T-helper 17 cell (primary cell): Measurements from ENCODE around the gene PWWP2B. TPM values are rescaled to one million over a fixed set of nuclear protein-coding genes. Genes with fewer than 3 reads are reported as not detected.

Experiments used
- ATAC-seq: fragments of 150-1000 bp; cut with Tn5 transposase; 2 replicates; pipeline ENCODE4 v1.10.0; 2021; ENCODE audit warnings: mild to moderate bottlenecking, moderate library complexity
- DNase-seq, 3 donors: peaks; one replicate each; pipeline versions ENCODE4 v3.0.0 to v3.0.0-alpha.2; 2020 to 2021
- H3K9me3 ChIP-seq: one replicate; pipeline ENCODE4 v1.7.0; 2013; ENCODE audit warnings: low read length, mild to moderate bottlenecking; ENCODE audit not compliant: control insufficient read depth, poor library complexity, severe bottlenecking
- H3K27ac Mint-ChIP-seq: one replicate; pipeline ENCODE4 v1.8.0; 2022; ENCODE audit warnings: mild to moderate bottlenecking, moderate library complexity, mixed read lengths
- H3K27me3 Mint-ChIP-seq: one replicate; pipeline ENCODE4 v1.8.0; 2022; ENCODE audit warnings: mixed read lengths
- H3K36me3 Mint-ChIP-seq: one replicate; pipeline ENCODE4 v1.8.0; 2022; ENCODE audit warnings: low read depth, mixed read lengths
- H3K4me1 Mint-ChIP-seq: one replicate; pipeline ENCODE4 v1.8.0; 2022; ENCODE audit warnings: mild to moderate bottlenecking, mixed read lengths
- H3K4me3 Mint-ChIP-seq: one replicate; pipeline ENCODE4 v1.8.0; 2022; ENCODE audit warnings: mild to moderate bottlenecking, moderate library complexity, mixed read lengths
- total RNA-seq, 4 donors: library from RNA in 2 of 4; stranded (reverse) in 2 of 4; gene quantifications; one replicate each; pipeline ENCODE4 v1.2.3 and lab custom pipeline; 2022 to 2026

Gene PWWP2B
- total RNA-seq, 2 donors from 2014 or later = 15.7 to 16.7 TPM

DNA sequence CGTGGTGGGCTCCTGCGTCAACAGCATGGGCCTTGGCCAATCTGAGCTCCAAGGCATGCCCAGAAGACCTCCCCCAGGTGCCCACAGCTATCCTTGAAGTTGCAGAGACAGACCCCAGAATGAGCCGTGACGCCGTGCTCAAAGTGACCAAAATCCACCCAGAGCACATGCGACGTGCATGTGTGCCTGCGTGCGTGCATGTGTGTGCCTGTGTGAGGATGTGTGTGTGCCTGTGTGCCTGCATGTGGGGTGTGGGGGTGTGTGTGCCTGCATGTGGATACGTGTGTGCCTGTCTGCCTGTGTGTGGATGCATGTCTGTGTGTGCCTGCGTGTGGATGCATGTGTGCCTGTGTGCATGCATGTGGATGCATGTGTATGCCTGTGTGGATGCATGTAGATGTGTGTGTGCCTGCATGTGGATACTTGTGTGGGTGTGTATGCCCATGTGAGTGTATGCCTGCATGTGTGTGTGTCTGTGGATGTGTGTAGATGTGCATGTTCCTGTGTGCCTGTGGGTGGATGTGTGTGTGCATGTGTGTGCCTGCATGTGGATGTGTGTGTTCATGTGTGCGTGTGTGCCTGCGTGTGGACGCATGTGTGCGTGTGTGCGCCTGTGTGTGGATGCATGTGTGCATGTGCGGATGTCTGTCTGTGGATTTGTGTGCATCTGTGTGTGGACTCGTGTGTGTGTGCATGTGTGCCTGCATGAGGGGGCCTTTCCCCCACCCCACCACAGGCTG, 42.6 kb downstream of the PWWP2B start:
- peak overlapping the region; percentile 54 for H3K27ac Mint-ChIP-seq
- H3K4me3 Mint-ChIP-seq = no peak overlapping the region
- peaks cover 8% of the 10 kb centered on the region for H3K4me1 Mint-ChIP-seq
- no peaks in the 10 kb centered on the region for H3K36me3 Mint-ChIP-seq
- no peak for DNase-seq
- ATAC-seq = no peak
- H3K27me3 Mint-ChIP-seq = no peaks in the 10 kb centered on the region
- H3K9me3 ChIP-seq = no peaks in the 10 kb centered on the region

- no peaks in the 10 kb centered on the region for H3K27me3 Mint-ChIP-seq
- H3K36me3 Mint-ChIP-seq = no peaks in the 10 kb centered on the region
- no peak overlapping the region for H3K4me3 Mint-ChIP-seq
- ATAC-seq = no peak
- no peak for DNase-seq
- peaks cover 14% of the 10 kb centered on the region for H3K4me1 Mint-ChIP-seq
- H3K27ac Mint-ChIP-seq = peak overlapping the region; percentile 21
- H3K9me3 ChIP-seq = no peaks in the 10 kb centered on the region
Observed at GRCh38 chr10:132440791-132441565, 44.0 kb downstream of the PWWP2B start.

DNA sequence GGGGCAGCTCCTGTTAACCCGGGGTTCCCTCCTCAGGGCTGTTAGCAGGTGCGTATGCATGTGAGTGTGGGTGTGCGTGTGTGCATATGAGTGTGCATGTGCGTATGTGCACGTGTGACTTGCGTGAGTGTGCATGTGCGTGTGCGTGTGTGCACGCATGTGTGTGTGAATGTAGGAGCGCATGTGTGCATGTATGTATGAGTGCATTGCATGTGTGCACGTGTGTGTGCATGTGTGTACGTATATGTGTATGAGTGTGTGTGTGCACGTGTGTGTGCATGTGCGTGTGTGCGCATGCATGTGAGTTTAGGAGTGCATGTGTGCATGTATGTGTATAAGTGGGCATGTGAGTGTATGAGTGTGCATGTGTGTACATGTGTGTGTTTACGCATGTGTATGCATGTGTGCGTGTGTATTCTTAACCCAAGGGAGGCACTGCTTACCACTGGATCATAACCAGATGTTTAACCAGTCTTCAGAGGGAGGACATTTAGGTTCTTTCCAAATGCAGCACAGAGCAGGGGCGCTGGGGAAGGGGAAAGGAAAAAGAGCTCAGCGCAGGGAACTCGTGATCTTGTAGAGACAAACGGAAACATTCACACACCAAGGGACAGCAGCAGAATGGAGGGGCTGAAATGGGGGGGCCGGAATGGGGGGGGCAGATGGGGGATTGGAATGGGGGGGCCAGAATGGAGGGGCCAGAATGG, 45.0 kb downstream of the PWWP2B start:
- no peaks in the 10 kb centered on the region for H3K9me3 ChIP-seq
- no peak for DNase-seq
- no peaks in the 10 kb centered on the region for H3K27me3 Mint-ChIP-seq
- no peak for ATAC-seq
- H3K4me3 Mint-ChIP-seq = peak overlapping the region; percentile 1
- peak overlapping the region; percentile 21 for H3K27ac Mint-ChIP-seq
- peaks cover 22% of the 10 kb centered on the region for H3K4me1 Mint-ChIP-seq
- H3K36me3 Mint-ChIP-seq = no peaks in the 10 kb centered on the region

GRCh38 chr10:132442636-132443035, 45.6 kb downstream of the PWWP2B start:
- no peak for DNase-seq
- no peak for ATAC-seq
- no peak overlapping the region for H3K4me3 Mint-ChIP-seq
- no peaks in the 10 kb centered on the region for H3K9me3 ChIP-seq
- no peak overlapping the region for H3K27ac Mint-ChIP-seq
- no peaks in the 10 kb centered on the region for H3K36me3 Mint-ChIP-seq
- no peaks in the 10 kb centered on the region for H3K27me3 Mint-ChIP-seq
- peaks cover 25% of the 10 kb centered on the region for H3K4me1 Mint-ChIP-seq

DNA sequence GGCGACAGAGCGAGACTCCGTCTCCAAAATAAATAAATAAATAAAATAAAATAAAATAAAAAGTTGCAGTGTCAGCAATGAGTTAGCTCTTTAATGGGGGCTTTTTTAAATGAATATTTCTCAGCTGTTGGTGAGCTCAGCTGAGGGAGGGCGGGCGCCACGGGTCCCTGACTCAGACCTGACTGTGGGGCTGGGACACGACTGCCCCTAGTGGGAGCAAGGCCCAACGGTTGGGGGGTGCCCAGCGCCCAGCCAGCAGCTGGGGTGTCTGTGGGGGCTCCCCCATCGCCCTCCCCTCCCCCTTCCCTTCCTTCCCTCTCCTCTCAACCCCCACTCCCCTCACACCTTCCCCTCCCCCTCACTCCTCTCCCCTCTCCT, 46.6 kb downstream of the PWWP2B start:
- H3K4me1 Mint-ChIP-seq = peaks cover 28% of the 10 kb centered on the region
- no peak overlapping the region for H3K27ac Mint-ChIP-seq
- H3K4me3 Mint-ChIP-seq = peak overlapping the region; percentile 59

DNA sequence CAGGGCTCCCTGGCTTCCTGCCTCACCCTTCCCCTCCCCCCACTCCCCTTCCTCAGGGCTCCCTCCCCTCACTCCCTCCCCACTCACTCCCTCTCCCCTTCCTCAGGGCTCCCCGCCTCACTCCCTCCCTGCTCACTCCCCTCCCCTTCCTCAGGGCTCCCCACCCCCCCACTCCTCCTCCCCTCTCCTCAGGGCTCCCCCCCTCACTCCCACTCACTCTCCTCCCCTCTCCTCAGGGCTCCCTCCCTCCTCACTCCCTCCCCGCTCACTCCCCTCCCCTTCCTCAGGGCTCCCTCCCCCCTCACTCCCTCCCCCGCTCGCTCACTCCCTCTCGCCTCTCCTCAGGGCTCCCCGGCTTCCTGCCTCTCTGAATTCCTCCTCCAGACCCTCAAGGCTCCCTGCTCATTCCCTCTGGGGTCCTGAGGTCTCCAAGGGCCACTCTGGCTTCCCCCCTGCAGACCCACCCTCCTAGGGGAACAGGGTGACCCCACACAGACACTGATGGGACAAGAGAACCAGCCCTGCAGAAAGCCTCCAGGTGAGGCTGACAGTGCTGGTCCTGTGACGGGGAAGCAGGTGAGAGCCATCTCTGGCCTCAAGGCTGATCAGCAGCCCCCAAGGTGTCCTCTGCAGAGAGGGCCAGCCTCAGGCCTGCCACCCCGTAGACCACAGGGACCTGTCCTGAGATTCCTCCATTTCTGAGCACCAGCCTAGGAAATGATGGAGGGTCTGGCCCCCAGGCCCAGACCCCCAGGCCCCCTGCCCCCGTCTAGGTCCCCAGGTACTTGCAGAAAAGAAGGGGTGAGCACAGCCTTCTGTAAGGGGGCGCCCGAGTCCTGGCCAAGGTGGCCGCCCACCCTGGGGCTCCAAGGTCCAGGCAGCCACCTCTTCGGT, 47.2 kb downstream of the PWWP2B start:
- H3K9me3 ChIP-seq = no peaks in the 10 kb centered on the region
- Mint-ChIP-seq H3K27ac (peak overlapping the region; percentile 97), H3K4me1 (peaks cover 28% of the 10 kb centered on the region), H3K36me3 (no peaks in the 10 kb centered on the region), H3K27me3 (no peaks in the 10 kb centered on the region), H3K4me3 (peak overlapping the region; percentile 59)
- no peak for ATAC-seq
- DNase-seq = no peak

More for the DNA sequence above, 46.6 kb downstream of the PWWP2B start:
- H3K27me3 Mint-ChIP-seq = no peaks in the 10 kb centered on the region
- DNase-seq (peak; percentile 52 to 60 (median 59)), ATAC-seq (peak; percentile 41)
- H3K9me3 ChIP-seq = no peaks in the 10 kb centered on the region
- H3K36me3 Mint-ChIP-seq = no peaks in the 10 kb centered on the region

DNA sequence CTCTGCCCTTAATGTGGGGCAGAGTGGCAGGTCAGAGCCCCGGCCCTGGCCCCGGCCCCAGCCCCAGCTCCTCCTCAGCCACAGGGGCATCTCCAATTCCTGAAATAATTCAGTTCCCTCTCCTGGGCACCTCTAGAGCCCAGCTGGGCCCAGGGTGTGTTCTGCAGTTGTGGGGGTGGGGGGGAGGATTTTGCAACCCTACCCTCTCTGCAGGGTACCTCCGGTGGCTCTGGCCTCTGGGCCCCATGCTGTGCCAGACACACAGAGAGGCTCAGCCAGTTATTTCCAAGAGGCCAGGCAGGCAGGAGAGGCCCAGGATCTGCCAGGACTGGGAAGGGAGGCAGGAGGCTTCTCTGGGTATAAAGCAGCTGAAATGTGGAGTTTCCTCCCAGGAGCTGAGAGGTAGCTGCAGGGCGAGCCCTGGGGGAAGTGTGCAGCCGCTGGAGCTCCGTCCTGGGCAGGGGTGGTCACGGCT, 47.9 kb downstream of the PWWP2B start:
- peak overlapping the region; percentile 97 for H3K27ac Mint-ChIP-seq
- no peak for ATAC-seq
- peak overlapping the region; percentile 53 for H3K4me3 Mint-ChIP-seq

DNA sequence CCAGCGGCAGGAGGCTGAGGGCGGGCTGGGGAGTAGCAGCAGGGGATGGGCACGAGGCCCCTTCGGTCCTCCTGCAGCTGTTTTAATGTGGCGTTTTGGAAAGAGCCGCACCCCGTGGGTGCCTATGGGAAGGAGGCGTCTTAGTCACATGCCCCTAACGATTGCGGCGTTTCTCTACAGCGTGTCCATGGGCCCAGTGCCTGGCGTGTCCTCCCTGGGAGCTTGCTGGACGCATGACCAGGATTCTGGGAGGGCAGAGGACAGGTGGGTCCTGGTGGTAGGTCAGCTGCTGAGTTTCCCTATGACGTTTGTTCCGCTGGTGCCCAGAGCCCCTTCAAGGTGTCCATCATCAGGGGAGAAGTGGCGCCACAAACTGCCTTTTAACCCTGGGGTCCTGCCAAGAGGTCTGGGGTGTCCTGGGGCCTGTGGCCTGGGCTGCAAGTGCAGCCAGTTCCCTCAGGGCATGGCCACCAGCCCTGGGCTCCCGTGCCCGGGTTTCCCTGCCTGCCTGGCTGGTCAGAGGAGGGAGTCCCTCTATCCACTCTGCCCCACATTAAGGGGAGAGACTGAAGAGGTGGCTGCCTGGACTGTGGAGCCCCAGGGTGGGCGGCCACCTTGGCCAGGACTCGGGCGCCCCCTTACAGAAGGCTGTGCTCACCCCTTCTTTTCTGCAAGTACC, 48.7 kb downstream of the PWWP2B start:
- no peaks in the 10 kb centered on the region for H3K9me3 ChIP-seq
- H3K27ac Mint-ChIP-seq = peak overlapping the region; percentile 97
- DNase-seq (no peak), ATAC-seq (no peak)
- no peaks in the 10 kb centered on the region for H3K36me3 Mint-ChIP-seq
- H3K4me1 Mint-ChIP-seq = peaks cover 28% of the 10 kb centered on the region
- H3K4me3 Mint-ChIP-seq = peak overlapping the region; percentile 53
- no peaks in the 10 kb centered on the region for H3K27me3 Mint-ChIP-seq

More for the DNA sequence above, 47.9 kb downstream of the PWWP2B start:
- H3K27me3 Mint-ChIP-seq = no peaks in the 10 kb centered on the region
- no peaks in the 10 kb centered on the region for H3K9me3 ChIP-seq
- H3K36me3 Mint-ChIP-seq = no peaks in the 10 kb centered on the region
- no peak for DNase-seq
- H3K4me1 Mint-ChIP-seq = peaks cover 28% of the 10 kb centered on the region

DNA sequence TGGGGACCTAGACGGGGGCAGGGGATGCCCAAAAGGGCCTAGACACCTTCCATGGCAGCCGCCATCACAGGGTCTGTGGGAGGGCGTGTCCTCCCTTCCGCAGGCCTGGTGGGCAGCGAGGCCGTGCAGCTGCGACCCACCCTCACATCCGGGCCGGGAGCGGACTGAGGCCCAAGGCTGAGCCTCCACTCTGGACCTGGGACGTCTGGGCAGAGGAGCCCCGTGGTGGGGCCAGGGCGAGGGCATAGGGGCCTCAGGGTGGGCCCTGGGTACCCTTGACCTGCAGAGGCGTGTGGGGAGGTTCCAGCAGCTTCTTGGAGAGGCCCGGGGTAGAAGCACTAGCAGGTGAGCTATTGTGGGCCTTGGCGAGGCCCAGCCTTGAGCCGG, 49.2 kb downstream of the PWWP2B start:
- Mint-ChIP-seq H3K36me3 (no peaks in the 10 kb centered on the region), H3K4me1 (peaks cover 28% of the 10 kb centered on the region), H3K4me3 (peak overlapping the region; percentile 84), H3K27me3 (no peaks in the 10 kb centered on the region), H3K27ac (peak overlapping the region; percentile 97)
- no peaks in the 10 kb centered on the region for H3K9me3 ChIP-seq
- DNase-seq (no peak), ATAC-seq (no peak)

- Mint-ChIP-seq H3K4me3 (peak overlapping the region; percentile 89), H3K27me3 (no peaks in the 10 kb centered on the region), H3K4me1 (peaks cover 32% of the 10 kb centered on the region), H3K27ac (peak overlapping the region; percentile 97), H3K36me3 (no peaks in the 10 kb centered on the region)
- H3K9me3 ChIP-seq = no peaks in the 10 kb centered on the region
- ATAC-seq (peak; percentile 43), DNase-seq (peak; percentile 40 to 50 (median 41))
Observed at GRCh38 chr10:132446661-132447445, 49.9 kb downstream of the PWWP2B start.

- H3K36me3 Mint-ChIP-seq = no peaks in the 10 kb centered on the region
- no peaks in the 10 kb centered on the region for H3K27me3 Mint-ChIP-seq
- peaks cover 28% of the 10 kb centered on the region for H3K4me1 Mint-ChIP-seq
- peak; percentile 57 to 77 (median 76) for DNase-seq
- peak overlapping the region; percentile 97 for H3K27ac Mint-ChIP-seq
- peak; percentile 84 for ATAC-seq
- H3K9me3 ChIP-seq = no peaks in the 10 kb centered on the region
- peak overlapping the region; percentile 89 for H3K4me3 Mint-ChIP-seq
Observed at GRCh38 chr10:132447446-132448247, 50.6 kb downstream of the PWWP2B start.
